Effector memory CD4-positive, alpha-beta T cell (primary cell): Measurements from ENCODE around the gene LIM2.

ENCODE experiments used
- DNase-seq, 3 donors: peaks; one replicate each; pipeline ENCODE4 v3.0.0-alpha.2; 2020
- H3K27ac ChIP-seq: 2 replicates; pipeline ENCODE4 v1.7.0; 2013; ENCODE audit warnings: mild to moderate bottlenecking, low read length, moderate library complexity; ENCODE audit not compliant: insufficient read depth, poor library complexity, severe bottlenecking
- H3K27me3 ChIP-seq: replicated peaks from 2 replicates; pipeline ENCODE4 v1.7.0; 2013; ENCODE audit warnings: mild to moderate bottlenecking, low read length; ENCODE audit not compliant: insufficient read depth, control insufficient read depth, poor library complexity, severe bottlenecking
- H3K36me3 ChIP-seq: 2 replicates; pipeline ENCODE4 v1.7.0; 2013; ENCODE audit warnings: mild to moderate bottlenecking, low read length, moderate library complexity; ENCODE audit not compliant: control insufficient read depth, insufficient read depth
- H3K4me1 ChIP-seq: 2 replicates; pipeline ENCODE4 v1.7.0; 2013; ENCODE audit warnings: low read length, mild to moderate bottlenecking; ENCODE audit not compliant: control insufficient read depth, insufficient read depth, poor library complexity, severe bottlenecking
- H3K4me3 ChIP-seq: 2 replicates; pipeline ENCODE4 v1.7.0; 2013; ENCODE audit warnings: low read length, low read depth, mild to moderate bottlenecking; ENCODE audit not compliant: insufficient read depth, poor library complexity, severe bottlenecking
- H3K9me3 ChIP-seq: 2 replicates; pipeline ENCODE4 v1.7.0; 2013; ENCODE audit warnings: mild to moderate bottlenecking, low read length, moderate library complexity; ENCODE audit not compliant: control insufficient read depth

LIM2 gene

GRCh38 chr19:51366389-51367254, 21.2 kb downstream of the LIM2 start:
- Histone ChIP-seq H3K4me3 (peak overlapping the region; percentile 88), H3K4me1 (peaks cover 35% of the 10 kb centered on the region), H3K9me3 (no peaks in the 10 kb centered on the region), H3K27me3 (no peaks in the 10 kb centered on the region), H3K36me3 (no peaks in the 10 kb centered on the region), H3K27ac (peak overlapping the region; percentile 77)
- peak; percentile 85 to 93 (median 87) for DNase-seq

DNA sequence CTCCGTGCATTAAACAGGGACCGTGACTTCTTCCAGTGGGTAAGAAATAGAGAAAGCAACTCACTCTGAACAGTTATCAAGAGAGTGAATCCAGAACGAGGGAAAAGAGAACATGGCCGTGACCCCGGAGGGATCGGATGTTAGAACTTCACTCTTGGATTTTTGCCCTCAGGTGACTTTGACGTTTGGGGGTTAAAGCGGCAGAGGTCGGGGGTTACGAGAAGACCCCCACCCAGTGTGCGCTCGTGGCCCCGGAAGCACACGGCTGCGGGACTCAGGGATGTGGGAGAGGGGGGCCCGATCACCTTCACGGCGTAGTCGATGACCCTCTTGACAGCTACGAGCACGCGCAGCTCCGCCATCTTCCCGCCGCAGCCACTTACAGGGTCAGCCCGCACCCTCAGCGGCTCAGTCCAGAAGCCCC, 21.8 kb downstream of the LIM2 start, which contains the start of gene ETFB:
Gene ETFB (minus strand): TSS at position 424 of the 424 bp plus-strand sequence. CDS start 62 bp downstream, at position 362.
- H3K4me3 ChIP-seq, result peak within 1 kb of the TSS; percentile 88

GRCh38 chr19:51365211-51365964, 22.4 kb downstream of the LIM2 start:
- Histone ChIP-seq H3K27me3 (no peaks in the 10 kb centered on the region), H3K4me3 (peak overlapping the region; percentile 88), H3K27ac (peak overlapping the region; percentile 77), H3K36me3 (no peaks in the 10 kb centered on the region), H3K9me3 (no peaks in the 10 kb centered on the region), H3K4me1 (peaks cover 26% of the 10 kb centered on the region)
- no peak for DNase-seq

More for the DNA sequence above, 21.8 kb downstream of the LIM2 start, which contains the start of gene ETFB:
- Histone ChIP-seq H3K9me3 (no peaks in the 10 kb centered on the region), H3K36me3 (no peaks in the 10 kb centered on the region), H3K27me3 (no peaks in the 10 kb centered on the region), H3K4me1 (peaks cover 29% of the 10 kb centered on the region), H3K27ac (peak within 1 kb of the TSS; percentile 77)
- DNase-seq, result no peak

GRCh38 chr19:51364200-51365106, 23.3 kb downstream of the LIM2 start:
- DNase-seq, result no peak
- Histone ChIP-seq H3K36me3 (no peaks in the 10 kb centered on the region), H3K4me1 (peaks cover 26% of the 10 kb centered on the region), H3K27ac (no peak overlapping the region), H3K27me3 (no peaks in the 10 kb centered on the region), H3K9me3 (no peaks in the 10 kb centered on the region), H3K4me3 (no peak overlapping the region)

DNA sequence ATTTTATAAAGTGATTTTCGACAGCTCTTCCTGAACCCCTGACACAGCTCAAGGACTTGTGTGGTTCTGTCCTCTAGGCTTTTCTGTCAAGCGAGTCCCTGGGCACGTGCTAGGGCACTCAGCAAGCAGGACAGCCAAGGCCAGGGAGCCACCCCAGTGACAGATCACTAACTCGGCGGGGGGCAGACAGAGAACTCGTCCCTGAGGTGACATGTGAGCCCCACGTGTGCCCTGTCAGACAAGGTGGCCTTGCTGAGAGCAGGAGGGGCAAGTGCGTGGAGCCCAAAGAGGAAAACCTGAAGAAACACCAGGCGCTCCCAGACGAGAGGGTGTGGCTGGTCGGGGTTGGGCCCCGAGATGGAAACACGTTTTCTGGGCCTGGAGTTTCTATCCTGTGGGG, 26.5 kb downstream of the LIM2 start:
- Histone ChIP-seq H3K27me3 (no peaks in the 10 kb centered on the region), H3K27ac (no peak overlapping the region), H3K4me3 (no peak overlapping the region), H3K9me3 (no peaks in the 10 kb centered on the region), H3K36me3 (no peaks in the 10 kb centered on the region), H3K4me1 (peaks cover 10% of the 10 kb centered on the region)
- DNase-seq, result no peak

DNA sequence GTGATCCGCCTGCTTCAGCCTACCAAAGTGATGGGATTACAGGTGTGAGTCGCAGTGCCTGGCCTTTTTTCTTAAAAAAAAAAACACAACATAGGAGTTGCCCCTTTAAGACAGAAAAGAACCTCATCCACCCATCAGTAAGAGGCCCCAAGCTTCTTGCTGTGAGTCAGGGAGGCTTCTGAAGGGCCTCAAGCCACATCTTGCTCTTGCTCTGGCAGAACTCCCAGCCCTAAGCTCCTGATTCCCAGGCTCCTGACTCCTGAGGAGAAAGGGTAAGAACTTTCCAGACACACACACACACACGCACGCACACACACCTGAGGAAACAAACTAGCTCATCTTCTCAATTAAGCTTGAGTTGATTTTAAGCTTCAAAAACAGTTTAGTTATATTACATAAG, 28.5 kb downstream of the LIM2 start:
- no peak overlapping the region for H3K27ac ChIP-seq
- H3K36me3 ChIP-seq, result no peaks in the 10 kb centered on the region
- no peak overlapping the region for H3K4me3 ChIP-seq
- DNase-seq, result no peak
- H3K9me3 ChIP-seq, result no peaks in the 10 kb centered on the region
- H3K27me3 ChIP-seq, result no peaks in the 10 kb centered on the region
- peaks cover 4% of the 10 kb centered on the region for H3K4me1 ChIP-seq

- Histone ChIP-seq H3K27me3 (no peaks in the 10 kb centered on the region), H3K4me1 (peaks cover 8% of the 10 kb centered on the region), H3K27ac (no peak overlapping the region), H3K9me3 (no peaks in the 10 kb centered on the region), H3K4me3 (no peak overlapping the region), H3K36me3 (no peaks in the 10 kb centered on the region)
- no peak for DNase-seq
These were observed 29.8 kb downstream of the LIM2 start for GRCh38 chr19:51357952-51358351.

GRCh38 chr19:51356159-51356801, 31.5 kb downstream of the LIM2 start:
- Histone ChIP-seq H3K27ac (no peak overlapping the region), H3K9me3 (no peaks in the 10 kb centered on the region), H3K4me1 (peaks cover 8% of the 10 kb centered on the region), H3K36me3 (peaks cover 6% of the 10 kb centered on the region), H3K4me3 (no peak overlapping the region), H3K27me3 (no peaks in the 10 kb centered on the region)
- DNase-seq, result no peak

DNA sequence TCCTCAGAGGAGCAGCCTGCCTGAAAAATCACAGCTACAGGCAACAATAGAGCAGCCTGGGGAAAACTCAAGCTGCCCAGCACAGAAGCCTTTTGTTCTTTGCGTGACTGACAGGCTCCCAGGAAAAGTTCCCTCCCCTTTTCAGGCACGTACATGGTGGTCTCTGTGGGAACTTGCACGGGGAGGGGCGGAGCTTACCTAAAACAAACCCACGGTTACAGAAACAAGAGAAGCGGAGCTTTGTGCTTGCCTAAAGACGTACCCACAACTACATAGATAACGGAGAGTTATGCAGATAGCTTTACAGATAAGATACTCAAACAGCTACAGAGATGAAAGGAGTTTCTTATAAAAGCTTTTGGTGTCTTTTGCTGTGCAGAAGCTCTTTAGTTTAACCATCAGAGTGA, 33.0 kb downstream of the LIM2 start:
- Histone ChIP-seq H3K27me3 (no peaks in the 10 kb centered on the region), H3K4me1 (peaks cover 8% of the 10 kb centered on the region), H3K9me3 (no peaks in the 10 kb centered on the region), H3K36me3 (peaks cover 16% of the 10 kb centered on the region), H3K27ac (no peak overlapping the region), H3K4me3 (no peak overlapping the region)
- peak in 1 of 3 donors; percentile 12 for DNase-seq
